Smooth muscle cell (in vitro differentiated cells): Measurements from ENCODE around the gene PRCD. TPM values are rescaled to one million over a fixed set of nuclear protein-coding genes. Genes with fewer than 3 reads are reported as not detected.

Source experiments
- DNase-seq: peaks from one replicate; lab custom pipeline; 2025; ENCODE audit not compliant: unreplicated experiment; lab: John Stamatoyannopoulos, UW
- H2AFZ ChIP-seq: fragments of 200-600 bp; sonication (generic); 2 replicates; pipeline ENCODE4 v1.6.0; 2016; ENCODE audit warnings: antibody characterized with exemption, low read depth, mild to moderate bottlenecking
- H3F3A ChIP-seq: fragments of 200-600 bp; sonication (generic); 2 replicates; pipeline ENCODE4 v1.6.0; 2017; ENCODE audit warnings: antibody characterized with exemption, low read depth
- H3K27ac ChIP-seq: fragments of 200-600 bp; sonication (generic); 2 replicates; pipeline ENCODE4 v1.5.1; 2016; ENCODE audit warnings: low read depth, mild to moderate bottlenecking
- H3K27me3 ChIP-seq: fragments of 200-600 bp; sonication (generic); 2 replicates; pipeline ENCODE4 v1.6.1; 2016; ENCODE audit warnings: low read depth, mild to moderate bottlenecking
- H3K36me3 ChIP-seq: fragments of 200-600 bp; sonication (generic); 2 replicates; pipeline ENCODE4 v1.5.1; 2016; ENCODE audit warnings: low read depth
- H3K4me1 ChIP-seq: fragments of 200-600 bp; sonication (generic); 2 replicates; pipeline ENCODE4 v1.5.1; 2016; ENCODE audit warnings: low read depth
- H3K4me2 ChIP-seq: fragments of 200-600 bp; sonication (generic); 2 replicates; pipeline ENCODE4 v1.6.0; 2016; ENCODE audit warnings: mild to moderate bottlenecking
- H3K4me3 ChIP-seq: fragments of 200-600 bp; sonication (generic); 2 replicates; pipeline ENCODE4 v1.5.1; 2016; ENCODE audit warnings: mild to moderate bottlenecking
- H3K79me2 ChIP-seq: fragments of 200-600 bp; sonication (generic); 2 replicates; pipeline ENCODE4 v1.6.0; 2016; ENCODE audit warnings: low read depth, mild to moderate bottlenecking
- H3K9ac ChIP-seq: fragments of 200-600 bp; sonication (generic); 2 replicates; pipeline ENCODE4 v1.6.0; 2016; ENCODE audit warnings: low read depth
- H3K9me3 ChIP-seq: fragments of 200-600 bp; sonication (generic); replicated peaks from 2 replicates; pipeline ENCODE4 v1.5.1; 2016; ENCODE audit warnings: low read depth
- H4K20me1 ChIP-seq: fragments of 200-600 bp; sonication (generic); 2 replicates; pipeline ENCODE4 v1.6.0; 2016; ENCODE audit warnings: low read depth
- WGBS: methylation state at CpG from one replicate; pipeline ENCODE4 v1.1.7; 2016; ENCODE audit warnings: low lambda C conversion rate; 5-methylcytosine and 5-hydroxymethylcytosine counted together
- polyA plus RNA-seq: library from polyadenylated mRNA; unstranded; fragments of >200 nt; fragmentation: Nextera tagmentation; extraction: Ambion mirVana; gene quantifications from 2 replicates; pipeline ENCODE4 v1.2.1, GENCODE V29; 2016
- total RNA-seq: library from RNA; depleted of rRNA; stranded (reverse); fragments of >200 nt; gene quantifications from 2 replicates; pipeline ENCODE4 v1.2.3, GENCODE V29; 2014
- TF ChIP-seq, protein P1 (sequence below): fragments of 200-600 bp; sonication (generic); IDR thresholded peaks from 2 replicates; pipeline ENCODE4 v1.5.1; 2017; ENCODE audit warnings: borderline replicate concordance, mild to moderate bottlenecking, antibody characterized with exemption; ENCODE audit not compliant: insufficient read depth, poor library complexity, severe bottlenecking

The PRCD gene
- total and polyA plus RNA-seq, 2 experiments from 2014 or later = 0.31 to 5.8 TPM

GRCh38 chr17:76535788-76536510 is 3.9 kb upstream of the PRCD start:
- TF ChIP-seq, protein P1, sequence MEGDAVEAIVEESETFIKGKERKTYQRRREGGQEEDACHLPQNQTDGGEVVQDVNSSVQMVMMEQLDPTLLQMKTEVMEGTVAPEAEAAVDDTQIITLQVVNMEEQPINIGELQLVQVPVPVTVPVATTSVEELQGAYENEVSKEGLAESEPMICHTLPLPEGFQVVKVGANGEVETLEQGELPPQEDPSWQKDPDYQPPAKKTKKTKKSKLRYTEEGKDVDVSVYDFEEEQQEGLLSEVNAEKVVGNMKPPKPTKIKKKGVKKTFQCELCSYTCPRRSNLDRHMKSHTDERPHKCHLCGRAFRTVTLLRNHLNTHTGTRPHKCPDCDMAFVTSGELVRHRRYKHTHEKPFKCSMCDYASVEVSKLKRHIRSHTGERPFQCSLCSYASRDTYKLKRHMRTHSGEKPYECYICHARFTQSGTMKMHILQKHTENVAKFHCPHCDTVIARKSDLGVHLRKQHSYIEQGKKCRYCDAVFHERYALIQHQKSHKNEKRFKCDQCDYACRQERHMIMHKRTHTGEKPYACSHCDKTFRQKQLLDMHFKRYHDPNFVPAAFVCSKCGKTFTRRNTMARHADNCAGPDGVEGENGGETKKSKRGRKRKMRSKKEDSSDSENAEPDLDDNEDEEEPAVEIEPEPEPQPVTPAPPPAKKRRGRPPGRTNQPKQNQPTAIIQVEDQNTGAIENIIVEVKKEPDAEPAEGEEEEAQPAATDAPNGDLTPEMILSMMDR = no peak
- peaks cover under 1% of the 10 kb centered on the region for H3F3A ChIP-seq
- DNase-seq = no peak
- no peaks in the 10 kb centered on the region for H3K79me2 ChIP-seq
- H4K20me1 ChIP-seq = no peaks in the 10 kb centered on the region
- H3K4me1 ChIP-seq = peaks cover 17% of the 10 kb centered on the region
- no peaks in the 10 kb centered on the region for H3K27me3 ChIP-seq
- H3K4me3 ChIP-seq = no peak overlapping the region
- no peak overlapping the region for H3K27ac ChIP-seq
- no peak overlapping the region for H3K9ac ChIP-seq
- H3K4me2 ChIP-seq = no peak overlapping the region
- H3K36me3 ChIP-seq = no peaks in the 10 kb centered on the region
- H3K9me3 ChIP-seq = no peaks in the 10 kb centered on the region
- no peak overlapping the region for H2AFZ ChIP-seq
- WGBS = 87% methylated on average over 19 of the region's 19 CpGs

DNA sequence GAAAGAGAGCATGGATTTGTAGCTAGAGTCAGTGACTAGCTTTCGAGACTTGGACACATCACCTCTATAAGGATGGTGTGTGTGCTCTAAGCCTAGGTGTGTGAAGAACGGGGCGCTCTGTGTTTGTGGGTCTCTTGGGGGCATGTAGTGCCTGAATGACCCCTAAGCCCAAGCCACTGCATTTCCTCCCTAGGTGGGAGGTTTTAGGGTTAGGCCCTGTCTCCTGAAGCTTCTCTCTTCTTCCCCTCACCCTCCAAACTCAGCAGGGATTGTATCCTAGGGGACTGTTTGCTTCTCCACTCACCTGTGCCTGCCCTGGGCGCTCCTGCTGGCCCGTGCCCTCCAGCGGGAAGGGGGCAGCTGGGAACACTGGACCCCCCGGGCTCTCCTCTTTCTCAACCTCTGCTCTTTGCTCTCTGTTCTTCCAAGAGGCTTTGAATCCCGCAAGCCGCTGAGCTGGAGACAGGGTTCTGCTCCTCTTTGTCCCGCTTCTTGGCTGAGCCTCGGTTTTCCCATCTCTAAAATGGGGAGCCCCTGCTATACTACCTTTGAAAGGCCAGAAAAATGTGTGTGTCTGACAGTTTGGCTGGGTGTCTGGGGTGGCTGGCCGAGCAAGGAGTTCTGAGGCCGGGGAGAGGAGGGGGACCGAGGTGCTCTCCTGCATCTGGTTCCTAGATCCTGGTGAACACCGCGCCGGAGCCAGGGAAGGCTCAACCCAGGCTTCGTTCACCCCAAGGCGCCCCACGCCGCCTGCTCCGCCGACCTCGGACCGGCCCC is 3.1 kb upstream of the PRCD start:
- TF ChIP-seq, protein P1 = no peak
- Histone ChIP-seq H3K27ac (no peak overlapping the region), H3K9me3 (no peaks in the 10 kb centered on the region), H2AFZ (no peak overlapping the region), H3K4me3 (peak overlapping the region; percentile 51), H3K4me2 (peak overlapping the region; percentile 95), H3K27me3 (no peaks in the 10 kb centered on the region), H3F3A (no peaks in the 10 kb centered on the region), H3K4me1 (peaks cover 21% of the 10 kb centered on the region), H4K20me1 (no peaks in the 10 kb centered on the region), H3K36me3 (no peaks in the 10 kb centered on the region), H3K9ac (no peak overlapping the region), H3K79me2 (no peaks in the 10 kb centered on the region)
- DNase-seq = no peak
- WGBS = 62% methylated on average over 22 of the region's 25 CpGs

DNA sequence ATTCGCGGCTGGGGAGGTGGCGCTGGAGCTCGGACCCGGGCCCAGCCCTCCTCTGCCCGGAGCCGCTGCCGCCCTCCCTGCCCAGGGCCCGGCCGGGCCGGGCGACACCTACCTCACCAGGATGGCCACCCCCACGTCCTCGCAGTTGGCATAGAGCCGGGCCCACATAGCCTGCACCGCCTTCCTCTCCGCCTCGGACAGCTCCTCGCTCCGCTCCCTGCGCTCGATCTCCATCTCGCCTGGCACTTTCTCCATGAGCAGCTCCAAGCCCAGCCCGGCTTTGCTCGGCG is 2.6 kb upstream of the PRCD start:
- no peaks in the 10 kb centered on the region for H3K9me3 ChIP-seq
- H3K27ac ChIP-seq = no peak overlapping the region
- no peak for DNase-seq
- no peak overlapping the region for H2AFZ ChIP-seq
- H3K4me2 ChIP-seq = peak overlapping the region; percentile 95
- H3K4me3 ChIP-seq = peak overlapping the region; percentile 51
- H3K4me1 ChIP-seq = peaks cover 21% of the 10 kb centered on the region
- TF ChIP-seq, protein P1 = no peak
- H3K27me3 ChIP-seq = no peaks in the 10 kb centered on the region
- H4K20me1 ChIP-seq = no peaks in the 10 kb centered on the region
- H3K79me2 ChIP-seq = no peaks in the 10 kb centered on the region
- H3K9ac ChIP-seq = no peak overlapping the region
- no peaks in the 10 kb centered on the region for H3K36me3 ChIP-seq
- WGBS = 9% methylated on average over 18 of the region's 26 CpGs
- no peaks in the 10 kb centered on the region for H3F3A ChIP-seq
